Measurements from ENCODE around the gene RARB.

RARB gene

GRCh38 chr3:25578059-25578458, 150.0 kb downstream of the RARB start:
- TF ChIP-seq CTCF (IDR thresholded peaks at IDR 0.05; ENCODE audit: borderline replicate concordance, insufficient read depth, low read depth, low read length), result no peak
- no peak overlapping the region for H3K4me3 ChIP-seq (ENCODE audit: low read depth, low read length)

DNA sequence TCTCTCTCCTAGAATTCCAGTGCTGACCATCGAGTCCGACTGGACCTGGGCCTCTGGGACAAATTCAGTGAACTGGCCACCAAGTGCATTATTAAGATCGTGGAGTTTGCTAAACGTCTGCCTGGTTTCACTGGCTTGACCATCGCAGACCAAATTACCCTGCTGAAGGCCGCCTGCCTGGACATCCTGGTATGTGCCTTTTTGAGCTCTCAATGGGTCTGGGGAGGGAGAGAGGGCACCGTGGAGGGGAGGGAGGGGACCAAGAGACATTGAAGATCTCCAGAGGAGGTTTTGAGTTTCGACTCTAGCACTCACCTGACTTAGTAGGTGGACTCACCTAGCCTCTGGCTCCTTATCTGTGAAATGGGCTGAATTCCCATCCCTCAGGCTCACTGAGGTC, 152.5 kb downstream of the RARB start:
- H3K4me3 ChIP-seq (ENCODE audit: low read depth, low read length), result no peak overlapping the region
- TF ChIP-seq CTCF (IDR thresholded peaks at IDR 0.05; ENCODE audit: borderline replicate concordance, insufficient read depth, low read depth, low read length), result no peak

DNA sequence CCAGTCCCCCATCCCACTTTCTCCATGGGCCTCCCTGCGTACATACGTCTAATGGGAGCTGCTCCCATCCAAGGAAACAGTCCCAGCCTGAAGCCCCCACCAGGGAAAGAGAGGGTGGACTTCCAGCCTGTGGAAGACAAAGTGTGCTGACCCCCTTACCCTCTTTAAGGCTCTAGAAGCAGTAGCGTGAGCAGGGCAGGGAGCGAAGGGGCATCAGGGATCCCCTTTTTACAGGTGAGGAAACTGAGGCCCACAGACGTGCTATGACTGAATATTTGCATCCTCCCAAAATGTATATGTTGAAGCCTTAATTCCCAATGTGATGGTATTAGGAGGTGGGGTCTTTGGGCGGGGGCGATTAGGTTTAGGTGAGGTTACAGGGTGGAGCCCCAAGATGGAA, 153.3 kb downstream of the RARB start:
- TF ChIP-seq CTCF (IDR thresholded peaks at IDR 0.05; ENCODE audit: borderline replicate concordance, insufficient read depth, low read depth, low read length), result no peak
- no peak overlapping the region for H3K4me3 ChIP-seq (ENCODE audit: low read depth, low read length)

DNA sequence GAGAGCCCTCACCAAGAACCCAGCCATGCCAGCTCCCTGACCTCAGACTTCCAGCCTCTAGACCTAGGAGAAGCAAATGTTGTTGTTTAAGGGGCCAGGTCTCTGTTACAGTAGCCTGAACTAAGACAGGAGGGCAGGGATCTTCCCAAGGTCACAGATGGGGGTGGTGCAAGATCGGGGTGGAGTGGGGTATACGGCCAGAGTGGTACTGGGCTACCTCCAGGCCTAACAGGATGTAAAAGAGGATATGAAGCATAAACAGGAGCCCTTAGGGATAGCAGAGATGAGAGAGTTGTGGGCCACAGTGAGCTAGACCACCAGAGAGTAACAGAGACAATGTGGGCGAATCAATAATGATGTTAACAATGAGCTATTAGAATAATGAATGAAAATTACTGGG, 153.8 kb downstream of the RARB start:
- H3K4me3 ChIP-seq (ENCODE audit: low read depth, low read length), result no peak overlapping the region
- TF ChIP-seq CTCF (IDR thresholded peaks at IDR 0.05; ENCODE audit: borderline replicate concordance, insufficient read depth, low read depth, low read length), result no peak

- no peak for TF ChIP-seq CTCF (IDR thresholded peaks at IDR 0.05; ENCODE audit: borderline replicate concordance, insufficient read depth, low read depth, low read length)
Measured at GRCh38 chr3:25582242-25582641, 154.2 kb downstream of the RARB start.

DNA sequence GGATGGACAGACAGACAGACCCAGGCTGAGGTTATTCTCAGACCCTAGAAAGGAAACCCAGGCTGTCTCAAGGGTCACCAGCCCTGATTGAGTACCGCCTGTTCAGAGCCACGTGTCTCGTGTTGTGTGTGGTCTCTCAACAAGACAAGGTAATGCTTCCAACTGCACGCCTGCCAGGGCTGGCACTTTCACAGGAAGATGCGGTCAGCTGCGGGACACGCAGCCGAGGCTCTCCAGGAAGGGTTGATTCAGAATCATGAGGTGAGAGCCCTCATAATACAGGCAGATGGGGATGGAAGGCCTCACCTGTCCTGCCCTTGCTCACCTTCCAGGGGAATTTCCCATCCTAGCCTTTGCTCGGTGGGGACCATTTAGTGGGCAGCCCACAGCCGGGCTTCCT, 155.3 kb downstream of the RARB start:
- no peak overlapping the region for H3K4me3 ChIP-seq (ENCODE audit: low read depth, low read length)
- TF ChIP-seq CTCF (IDR thresholded peaks at IDR 0.05; ENCODE audit: borderline replicate concordance, insufficient read depth, low read depth, low read length), result no peak

More at GRCh38 chr3:25582242-25582641, 154.2 kb downstream of the RARB start:
- H3K4me3 ChIP-seq (ENCODE audit: low read depth, low read length), result no peak overlapping the region

DNA sequence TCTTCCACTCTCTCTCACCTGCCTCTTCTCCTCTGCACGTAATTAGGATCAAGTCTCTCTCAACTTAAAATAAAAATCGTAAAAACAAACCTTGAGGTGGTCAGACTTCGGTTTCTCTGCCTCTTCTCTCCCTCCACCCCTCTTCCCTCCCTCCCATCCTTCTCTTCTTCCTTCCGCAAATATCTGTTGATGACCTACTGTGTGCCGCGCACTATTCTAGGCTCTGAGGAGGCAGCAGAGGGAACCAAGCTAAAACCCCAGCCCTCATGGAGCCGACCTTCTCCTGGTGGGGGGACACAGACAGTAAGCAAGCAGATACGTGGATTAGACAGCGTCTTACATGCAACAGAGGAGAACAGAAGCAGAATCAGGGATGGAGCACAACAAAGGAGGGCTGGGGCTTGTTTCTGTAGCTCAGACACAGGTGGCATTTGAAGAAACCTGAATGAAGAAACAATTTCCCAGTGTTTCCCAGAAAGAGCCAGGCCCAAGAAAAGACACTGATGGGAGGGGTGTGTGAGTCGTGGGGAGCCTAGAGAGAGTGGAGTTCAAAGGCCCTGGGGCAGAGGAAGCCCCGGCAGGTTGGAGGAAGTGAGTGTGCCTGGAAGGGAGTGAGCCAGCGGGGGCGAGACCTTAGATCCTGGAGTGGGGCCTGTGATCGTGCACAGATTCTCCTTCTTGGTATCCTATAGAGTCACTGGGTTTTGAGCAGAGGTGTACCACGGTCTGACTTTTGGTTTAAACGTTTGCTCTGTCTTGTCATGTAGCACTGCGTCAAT, 156.1 kb downstream of the RARB start:
- no peak for TF ChIP-seq CTCF (IDR thresholded peaks at IDR 0.05; ENCODE audit: borderline replicate concordance, insufficient read depth, low read depth, low read length)

More for the DNA sequence above, 156.1 kb downstream of the RARB start:
- no peak overlapping the region for H3K4me3 ChIP-seq (ENCODE audit: low read depth, low read length)

All from GM12875 (cell line).